Activated CD4-positive, alpha-beta T cell treated with anti-CD3 and anti-CD28 coated beads, Interleukin-2, amount 50 U/mL, for 16 hours (primary cell): ENCODE results near the gene LIN9.
"Not testable (repeated sequence)": the region's sequence is repeated elsewhere in the genome, so short reads cannot be mapped to it uniquely, and the experiment has no call there.

Source experiments
- DNase-seq: peaks from one replicate; pipeline ENCODE4 v3.0.0-alpha.2; 2020

Gene LIN9

GRCh38 chr1:226308723-226309397 lies at the start of gene LIN9:
TSS of gene LIN9 (minus strand) at chr1:226309164. CDS start at chr1:226309139, 25 bp downstream.
- peak; percentile 94 for DNase-seq

- no peak for DNase-seq
These were observed 48.5 kb upstream of the LIN9 start for GRCh38 chr1:226357416-226357815.

- DNase-seq, result no peak
These were observed 46.9 kb upstream of the LIN9 start for GRCh38 chr1:226355669-226356551.

- DNase-seq, result no peak
These were observed 46.1 kb upstream of the LIN9 start for GRCh38 chr1:226355016-226355415.

DNA sequence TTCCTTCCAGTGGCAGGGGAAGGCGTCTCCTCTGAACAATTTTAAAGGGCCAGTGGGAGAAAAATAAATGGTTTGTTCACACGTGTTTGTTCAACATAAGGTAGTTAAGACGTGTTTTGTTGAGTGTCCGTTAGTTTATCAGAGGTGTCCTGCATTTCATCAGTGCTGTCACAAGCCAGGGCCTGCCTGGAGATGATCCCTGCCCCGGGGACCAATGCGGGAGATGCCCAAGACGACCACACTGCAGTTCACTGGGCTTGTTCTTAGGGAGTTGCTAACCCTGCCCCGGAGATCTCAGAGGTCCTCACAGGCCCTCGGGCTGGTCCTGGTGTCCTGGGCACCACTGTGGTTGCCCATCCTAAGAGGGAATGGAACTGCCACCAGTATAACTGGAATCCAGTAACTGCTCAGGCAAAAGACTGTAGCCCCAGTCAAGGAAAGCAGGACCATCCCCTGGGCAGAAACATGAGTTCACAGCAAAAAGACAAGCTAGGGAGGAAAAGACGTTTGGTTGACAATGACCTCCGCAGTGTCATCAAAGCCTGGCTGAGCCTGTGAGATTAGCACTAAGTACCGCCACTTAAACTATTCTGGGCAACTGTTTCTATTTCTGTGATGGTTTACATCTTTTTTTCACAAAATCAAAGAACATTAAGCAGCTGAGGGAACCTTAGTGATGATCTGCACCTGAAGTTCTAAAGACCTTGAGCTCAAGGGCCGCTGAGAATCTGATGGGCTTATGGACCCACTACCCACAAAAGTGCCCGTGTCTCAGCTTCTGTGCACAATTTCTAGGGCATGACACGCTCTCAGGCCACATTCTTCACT lies 44.9 kb upstream of the LIN9 start:
- no peak for DNase-seq

DNA sequence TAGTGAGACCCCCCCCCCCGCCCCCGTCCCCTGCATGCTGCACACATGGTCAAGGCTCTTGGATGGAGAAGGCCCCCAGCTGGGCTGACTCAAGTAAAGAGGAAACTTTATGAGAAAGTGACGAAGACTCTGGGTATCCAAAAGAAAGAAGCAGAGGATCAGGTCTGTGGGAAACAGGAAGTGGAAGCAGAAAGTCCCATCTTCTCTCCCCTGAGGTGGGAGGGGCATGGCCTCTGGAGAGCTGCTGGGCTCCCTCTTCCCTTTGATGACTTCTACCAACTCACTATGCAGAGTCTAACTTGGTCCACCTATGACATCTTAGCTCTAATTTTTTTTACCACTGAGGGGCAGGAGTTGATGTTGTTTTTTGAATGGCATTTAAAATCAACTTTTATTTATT lies 42.7 kb upstream of the LIN9 start:
- no peak for DNase-seq

DNA sequence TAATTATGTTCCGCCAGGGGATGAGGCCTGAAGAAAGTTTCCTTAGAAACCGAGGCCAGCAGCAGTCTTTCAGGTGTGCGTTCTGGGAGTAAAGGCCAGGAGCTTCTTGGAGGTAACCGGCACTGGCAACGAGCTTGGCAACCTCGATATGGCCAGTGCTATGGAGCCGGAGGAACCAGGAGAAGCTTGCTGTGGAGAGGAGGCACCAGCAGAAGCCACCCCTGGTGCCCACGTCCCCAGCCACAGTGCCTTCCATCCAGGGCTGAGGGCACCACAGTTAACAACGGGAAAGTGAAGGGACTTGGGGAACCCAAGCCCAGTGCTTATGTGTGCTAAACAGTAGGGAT lies 41.5 kb upstream of the LIN9 start:
- DNase-seq, result no peak

DNA sequence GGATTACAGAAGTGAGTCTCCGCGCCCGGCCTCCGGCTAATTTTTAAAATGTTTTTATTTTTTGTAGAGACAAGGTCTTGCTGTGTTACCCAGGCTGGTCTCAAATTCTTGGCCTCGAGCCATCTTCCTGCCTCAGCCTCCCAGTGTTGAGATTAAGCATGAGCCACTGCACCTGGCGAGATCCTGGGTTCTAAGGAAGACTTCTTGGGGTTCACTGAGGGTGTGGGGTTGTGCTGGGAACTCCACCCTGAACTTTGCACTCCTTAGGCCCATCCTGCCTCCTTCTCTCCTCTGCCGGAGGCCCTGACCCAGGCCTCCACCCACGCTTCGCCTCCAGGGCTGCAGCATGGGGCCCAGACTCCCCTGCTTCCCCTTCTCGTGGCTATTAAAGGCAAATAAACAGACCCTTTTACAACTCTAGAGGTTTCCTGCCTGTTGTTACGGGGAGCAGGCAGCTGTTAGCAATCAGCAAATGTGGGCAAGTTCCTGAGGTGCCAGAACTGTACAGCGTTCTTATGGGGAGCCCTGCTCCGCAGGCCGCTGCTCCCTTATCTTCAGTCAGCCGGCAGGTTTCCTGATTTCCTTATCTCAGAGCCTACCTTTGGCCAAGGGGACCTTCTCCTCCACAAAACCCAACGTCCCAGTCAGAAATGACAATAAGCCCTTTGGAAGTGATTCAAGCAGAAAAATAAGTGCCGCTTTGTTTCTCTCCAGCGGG lies 41.0 kb upstream of the LIN9 start:
- DNase-seq, result no peak

DNA sequence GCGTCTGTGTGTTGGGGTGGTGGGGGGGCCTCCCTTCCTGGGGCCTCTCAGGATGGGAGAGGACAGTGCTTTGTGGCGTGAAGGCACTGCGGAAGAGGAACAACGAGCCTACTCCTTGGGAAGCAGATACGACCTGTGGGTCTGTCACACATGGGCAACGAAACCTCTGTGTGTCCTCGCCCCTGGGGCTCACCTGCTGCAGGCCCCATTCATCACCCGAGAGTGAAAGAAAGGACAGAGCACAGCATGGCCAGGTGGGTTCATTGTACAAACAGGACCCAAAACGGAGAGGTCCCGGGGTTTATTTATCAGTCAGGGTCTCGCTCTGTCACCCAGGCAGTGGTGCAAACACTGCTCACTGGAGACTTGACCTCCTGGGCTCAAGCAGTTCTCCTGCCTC lies 40.1 kb upstream of the LIN9 start:
- no peak for DNase-seq

DNA sequence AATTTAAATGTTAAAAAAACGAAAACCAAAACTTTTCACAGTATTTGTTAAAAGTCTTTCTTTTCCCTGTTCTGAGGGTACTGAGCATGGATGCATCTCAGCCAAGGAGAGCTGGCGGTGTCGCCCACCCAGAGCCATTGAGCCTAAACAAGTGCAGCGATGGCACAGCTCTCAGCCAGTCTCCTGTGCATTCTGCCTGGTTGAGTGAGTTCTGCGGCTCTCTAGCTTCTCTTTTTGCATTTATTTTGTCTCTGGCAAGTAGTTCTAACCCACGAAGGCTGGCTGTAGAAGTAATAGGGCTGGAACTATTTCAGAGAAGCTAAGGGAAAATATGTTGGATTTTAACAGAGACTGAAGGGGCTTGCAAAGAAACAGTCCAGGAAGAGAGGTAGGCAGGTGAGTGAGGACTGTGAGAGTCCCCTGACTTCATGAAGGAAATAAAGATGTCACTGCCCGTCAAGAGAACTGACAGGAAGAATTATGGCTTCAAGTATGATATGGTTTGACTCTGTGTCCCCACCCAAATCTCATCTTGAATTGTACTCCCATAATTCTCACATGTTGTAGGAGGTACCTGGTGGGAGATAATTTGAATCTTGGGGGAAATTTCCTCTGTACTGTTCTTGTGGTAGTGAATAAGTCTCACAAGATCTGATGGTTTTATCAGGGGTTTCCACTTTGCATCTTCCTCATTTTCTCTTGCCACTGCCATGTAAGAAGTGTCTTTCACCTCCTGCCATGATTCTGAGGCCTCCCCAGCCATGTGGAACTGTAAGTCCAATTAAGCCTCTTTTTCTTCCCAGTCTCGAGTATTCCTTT lies 35.7 kb upstream of the LIN9 start:
- no peak for DNase-seq

- DNase-seq, result no peak
These were observed 33.7 kb upstream of the LIN9 start for GRCh38 chr1:226342656-226343055.

- DNase-seq, result not testable (repeated sequence)
These were observed 31.1 kb upstream of the LIN9 start for GRCh38 chr1:226340111-226340510.

- no peak for DNase-seq
These were observed 28.4 kb upstream of the LIN9 start for GRCh38 chr1:226337276-226337875.

DNA sequence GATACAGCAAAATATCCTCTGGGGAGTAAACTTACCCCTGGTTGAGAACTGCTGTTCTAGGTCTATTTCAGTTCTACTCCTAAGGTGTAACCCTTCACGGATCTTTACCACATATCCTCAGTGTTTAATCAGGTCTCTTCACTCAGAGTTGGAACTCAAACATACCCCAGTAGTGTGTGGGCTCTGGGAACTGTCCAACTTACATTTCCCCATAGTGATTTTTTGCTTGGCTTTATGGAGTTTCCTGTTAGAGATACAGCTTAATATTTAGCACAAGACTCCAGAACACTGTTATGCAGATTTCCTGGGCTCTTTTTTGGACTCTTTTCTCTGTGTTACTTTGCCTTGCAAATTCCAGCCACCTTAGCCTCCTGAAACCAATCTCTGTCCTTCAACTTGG lies 26.7 kb upstream of the LIN9 start:
- DNase-seq, result no peak

GRCh38 chr1:226332947-226333346 lies 24.0 kb upstream of the LIN9 start:
- DNase-seq, result no peak

DNA sequence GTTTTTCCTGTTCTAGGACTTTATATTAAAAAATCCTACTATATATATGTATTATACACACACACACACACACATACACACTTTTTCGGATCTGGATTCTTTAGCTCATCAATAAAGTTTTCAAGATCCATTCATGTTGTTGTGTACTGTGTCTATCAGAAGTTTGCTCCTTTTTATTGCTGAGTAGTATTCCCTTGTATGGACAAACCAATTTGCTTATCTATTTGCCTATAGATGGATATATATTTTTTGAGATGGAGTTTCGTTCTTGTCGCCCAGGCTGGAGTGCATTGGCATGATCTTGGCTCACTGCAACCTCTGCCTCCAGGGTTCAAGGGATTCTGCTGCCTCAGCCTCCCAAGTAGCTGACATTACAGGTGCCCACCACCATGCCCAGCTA lies 20.3 kb upstream of the LIN9 start:
- DNase-seq, result no peak

DNA sequence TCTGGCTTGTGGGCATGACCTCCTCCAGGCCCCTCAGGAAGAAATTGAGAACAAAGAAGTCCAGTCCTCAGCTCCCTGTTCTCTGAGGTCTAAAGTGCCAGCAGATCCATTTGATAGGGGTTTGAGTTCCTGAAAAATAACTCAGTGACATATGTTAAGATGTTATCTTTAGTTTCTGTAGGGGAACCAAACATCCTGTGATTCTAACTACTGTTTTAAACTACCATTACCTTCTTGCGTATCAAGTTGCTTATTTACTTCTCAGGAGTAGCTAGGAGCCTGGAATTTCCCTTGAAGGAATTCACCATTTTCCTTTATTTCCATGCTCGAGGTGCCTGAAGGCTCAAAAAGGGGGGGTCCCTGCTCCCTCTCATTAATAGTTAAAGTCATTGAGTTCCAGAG lies 18.8 kb upstream of the LIN9 start:
- DNase-seq, result no peak

DNA sequence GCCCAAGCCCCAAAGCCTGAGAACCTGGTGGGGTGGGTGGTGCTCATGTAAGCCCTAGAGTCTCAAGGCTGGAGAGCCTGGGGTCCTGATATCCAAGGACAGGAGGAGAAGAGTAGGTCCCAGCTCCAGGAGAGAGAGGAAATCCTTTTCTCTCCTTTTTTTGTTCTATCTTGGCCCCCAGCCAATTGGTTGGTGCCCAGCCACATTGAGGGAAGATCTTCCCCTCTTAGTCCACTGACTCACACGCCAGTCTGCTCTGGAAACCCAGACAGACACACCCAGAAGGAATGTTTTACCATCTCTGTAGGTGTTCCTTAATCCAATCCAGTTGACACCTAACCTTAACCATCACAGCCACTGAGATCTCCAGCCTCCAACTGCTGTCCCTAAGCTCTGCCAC lies 16.2 kb upstream of the LIN9 start:
- no peak for DNase-seq

GRCh38 chr1:226324479-226324878 lies 15.5 kb upstream of the LIN9 start:
- no peak for DNase-seq

DNA sequence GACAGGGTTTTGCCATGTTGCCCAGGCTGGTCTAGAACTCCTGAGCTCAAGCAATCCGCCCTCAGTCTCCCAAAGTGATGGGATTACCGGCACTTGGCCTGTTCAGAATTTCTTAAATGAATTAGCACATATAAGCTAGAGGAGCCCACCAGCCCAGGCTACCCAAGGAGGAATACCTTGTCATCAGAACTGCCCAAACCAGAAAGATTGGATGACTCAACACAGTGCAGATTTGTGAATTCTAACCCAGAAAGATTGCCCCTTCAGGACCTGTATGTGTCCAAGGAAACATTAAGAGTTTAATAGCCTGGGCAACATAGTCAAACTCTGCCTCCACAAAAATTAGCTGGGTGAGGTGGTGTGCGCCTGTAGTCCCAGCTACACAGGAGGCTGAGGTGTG lies 14.0 kb upstream of the LIN9 start:
- DNase-seq, result no peak

DNA sequence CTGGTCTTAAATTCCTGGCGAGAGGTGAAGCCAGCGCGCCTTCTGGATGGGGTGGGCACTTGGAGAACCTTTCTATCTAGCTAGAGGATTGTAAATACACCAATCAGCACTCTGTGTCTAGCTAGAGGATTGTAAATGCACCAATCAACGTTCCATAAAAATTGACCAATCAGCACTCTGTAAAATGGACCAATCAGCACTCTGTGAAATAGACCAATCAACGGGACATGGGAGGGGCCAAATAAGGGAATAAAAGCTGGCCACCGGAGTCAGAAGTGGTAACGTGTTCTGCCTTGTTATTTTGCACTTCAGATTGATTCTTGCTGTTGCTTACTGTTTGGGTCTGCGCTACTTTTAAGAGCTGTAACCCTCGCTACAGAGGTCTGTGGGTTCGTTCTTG lies 12.0 kb upstream of the LIN9 start:
- no peak for DNase-seq

DNA sequence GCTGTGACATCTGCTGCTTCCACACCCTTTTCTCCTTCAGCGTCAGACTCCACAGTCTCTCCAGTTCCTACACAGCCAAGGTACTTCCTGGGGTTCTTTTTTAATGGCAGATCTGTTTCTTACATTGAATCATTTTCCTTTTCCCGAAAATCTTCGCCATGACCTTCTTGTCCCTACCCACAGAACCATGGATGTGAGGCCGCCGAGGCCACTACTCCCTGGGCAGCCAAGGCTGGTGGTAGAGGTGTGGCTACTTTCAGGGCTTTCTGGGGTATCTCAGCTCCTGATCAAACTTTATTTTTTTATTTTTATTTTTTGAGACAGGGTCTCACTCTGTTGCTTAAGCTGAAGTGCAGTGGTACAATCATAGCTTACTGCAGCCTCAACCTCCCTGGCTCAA lies 9.5 kb upstream of the LIN9 start:
- DNase-seq, result no peak
